ENCODE results near the gene TSPAN2. TPM values are rescaled to one million over a fixed set of nuclear protein-coding genes. Genes with fewer than 3 reads are reported as not detected.
A peak's percentile ranks its signal among the peaks of the same experiment; 100 is the strongest.

Gene TSPAN2
- total RNA-seq, 4 donors from 2014 or later = 53.7 to 85.1 (median 63.8) TPM

DNA sequence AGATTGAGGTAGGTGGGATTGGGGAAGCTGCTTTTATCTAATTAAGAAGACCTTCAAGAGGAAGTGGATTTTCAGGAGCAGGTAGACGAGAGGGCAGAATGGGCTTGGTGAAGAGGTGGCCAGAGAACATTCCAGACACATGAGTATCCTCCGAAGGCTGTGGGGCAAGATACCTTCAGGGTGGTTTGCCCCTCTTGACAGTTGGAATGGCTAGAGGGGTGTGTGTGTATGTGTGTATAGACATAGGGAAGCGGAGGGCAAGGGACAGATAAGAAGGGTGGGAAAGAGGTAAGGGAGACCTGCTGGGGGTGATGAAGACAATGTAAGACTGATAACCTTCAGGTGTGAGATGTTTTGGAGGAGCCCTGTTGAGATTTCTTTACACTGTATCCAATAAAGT, 46.8 kb upstream of the TSPAN2 start:
- TF ChIP-seq EP300 (IDR thresholded peaks at IDR 0.05) (no peak), POLR2A (IDR thresholded peaks at IDR 0.05) (no peak), POLR2AphosphoS5 (IDR thresholded peaks at IDR 0.05) (no peak)
- TF ChIP-seq, protein P1, sequence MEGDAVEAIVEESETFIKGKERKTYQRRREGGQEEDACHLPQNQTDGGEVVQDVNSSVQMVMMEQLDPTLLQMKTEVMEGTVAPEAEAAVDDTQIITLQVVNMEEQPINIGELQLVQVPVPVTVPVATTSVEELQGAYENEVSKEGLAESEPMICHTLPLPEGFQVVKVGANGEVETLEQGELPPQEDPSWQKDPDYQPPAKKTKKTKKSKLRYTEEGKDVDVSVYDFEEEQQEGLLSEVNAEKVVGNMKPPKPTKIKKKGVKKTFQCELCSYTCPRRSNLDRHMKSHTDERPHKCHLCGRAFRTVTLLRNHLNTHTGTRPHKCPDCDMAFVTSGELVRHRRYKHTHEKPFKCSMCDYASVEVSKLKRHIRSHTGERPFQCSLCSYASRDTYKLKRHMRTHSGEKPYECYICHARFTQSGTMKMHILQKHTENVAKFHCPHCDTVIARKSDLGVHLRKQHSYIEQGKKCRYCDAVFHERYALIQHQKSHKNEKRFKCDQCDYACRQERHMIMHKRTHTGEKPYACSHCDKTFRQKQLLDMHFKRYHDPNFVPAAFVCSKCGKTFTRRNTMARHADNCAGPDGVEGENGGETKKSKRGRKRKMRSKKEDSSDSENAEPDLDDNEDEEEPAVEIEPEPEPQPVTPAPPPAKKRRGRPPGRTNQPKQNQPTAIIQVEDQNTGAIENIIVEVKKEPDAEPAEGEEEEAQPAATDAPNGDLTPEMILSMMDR (IDR thresholded peaks at IDR 0.05) = no peak
- ATAC-seq = no peak
- Histone ChIP-seq H3K4me1 (peaks cover 0 to 26% (median 0%) of the 10 kb centered on the region in 3 donors), H3K9me3 (no peaks in the 10 kb centered on the region), H3K4me3 (no peak overlapping the region), H3K27ac (no peak overlapping the region), H3K36me3 (no peaks in the 10 kb centered on the region), H3K27me3 (no peaks in the 10 kb centered on the region)
- 86 to 94% methylated on average over 2 to 3 of the region's 3 CpGs for WGBS, 2 donors (ENCODE audit: low coverage in 1 of 2)

DNA sequence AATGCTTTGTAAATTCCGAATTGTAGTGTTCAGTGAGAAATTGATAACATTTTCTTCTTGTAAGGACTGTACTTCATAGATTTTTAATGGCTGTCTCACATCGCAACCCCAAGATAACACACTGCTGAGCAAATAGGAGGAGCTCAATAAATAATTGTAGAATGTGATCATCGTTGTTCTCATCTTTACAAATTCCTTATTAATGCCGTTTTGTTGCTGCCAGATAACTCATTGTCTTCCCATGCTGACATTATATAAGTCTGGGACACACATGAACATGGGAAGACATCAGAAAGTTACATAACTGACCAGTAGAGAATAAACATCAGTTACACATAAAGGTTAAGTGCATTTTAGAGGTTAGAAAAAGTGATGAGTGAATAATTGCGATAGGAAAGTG, 46.4 kb upstream of the TSPAN2 start:
- H3K27ac ChIP-seq = peak overlapping the region in 1 of 4 donors; percentile 33
- no peaks in the 10 kb centered on the region for H3K36me3 ChIP-seq
- H3K9me3 ChIP-seq = no peaks in the 10 kb centered on the region
- TF ChIP-seq, protein P1 (IDR thresholded peaks at IDR 0.05) = no peak
- TF ChIP-seq POLR2AphosphoS5 (IDR thresholded peaks at IDR 0.05) (no peak), EP300 (IDR thresholded peaks at IDR 0.05) (no peak), POLR2A (IDR thresholded peaks at IDR 0.05) (no peak)
- H3K4me3 ChIP-seq = no peak overlapping the region
- ATAC-seq = no peak
- 75 to 76% methylated on average over 5 of the region's 5 CpGs for WGBS, 2 donors (ENCODE audit: low coverage in 1 of 2)
- H3K4me1 ChIP-seq = peaks cover 0 to 26% (median 0%) of the 10 kb centered on the region in 3 donors
- H3K27me3 ChIP-seq = no peaks in the 10 kb centered on the region

DNA sequence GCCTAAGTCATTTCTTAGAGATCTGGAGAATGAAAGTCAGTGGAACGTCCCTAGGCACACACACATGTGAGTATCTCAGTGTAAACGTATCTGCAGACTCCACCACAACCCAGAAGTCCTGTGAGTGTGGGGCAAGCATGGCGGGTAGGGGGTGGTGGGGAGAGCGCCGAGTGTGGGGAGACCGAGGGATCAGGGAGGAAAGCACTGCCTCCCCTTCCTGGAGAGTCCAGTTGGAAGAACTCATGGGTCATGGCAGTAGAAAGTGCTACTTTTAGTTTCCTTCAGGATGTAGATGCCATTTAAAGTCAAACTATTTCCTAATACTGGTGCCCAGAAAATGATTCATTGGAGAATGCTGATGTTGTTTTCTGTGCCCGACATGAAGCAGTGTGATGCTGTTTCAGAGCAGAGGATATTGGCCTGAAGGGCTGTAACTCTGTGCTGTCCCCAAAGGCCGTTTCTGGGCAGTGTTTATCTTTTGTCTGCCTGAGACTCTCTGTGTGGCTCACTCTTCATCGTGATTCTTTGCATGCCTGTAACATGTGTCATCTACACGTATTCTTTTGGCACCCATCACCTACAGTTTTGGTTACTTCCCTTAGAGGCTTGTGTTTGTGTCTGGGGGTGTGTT, 45.7 kb upstream of the TSPAN2 start:
- WGBS, 2 donors (ENCODE audit: low coverage in 1 of 2) = 19 to 25% methylated on average over 5 to 6 of the region's 10 CpGs
- Histone ChIP-seq H3K4me1 (peaks cover 0 to 26% (median 0%) of the 10 kb centered on the region in 3 donors), H3K27me3 (no peaks in the 10 kb centered on the region), H3K4me3 (no peak overlapping the region), H3K27ac (peak overlapping the region in 3 of 4 donors; percentile 33 to 55 (median 49)), H3K9me3 (no peaks in the 10 kb centered on the region), H3K36me3 (no peaks in the 10 kb centered on the region)
- ATAC-seq = peak; percentile 64
- TF ChIP-seq POLR2AphosphoS5 (IDR thresholded peaks at IDR 0.05) = peak; percentile 85
- TF ChIP-seq EP300 (IDR thresholded peaks at IDR 0.05) = no peak

DNA sequence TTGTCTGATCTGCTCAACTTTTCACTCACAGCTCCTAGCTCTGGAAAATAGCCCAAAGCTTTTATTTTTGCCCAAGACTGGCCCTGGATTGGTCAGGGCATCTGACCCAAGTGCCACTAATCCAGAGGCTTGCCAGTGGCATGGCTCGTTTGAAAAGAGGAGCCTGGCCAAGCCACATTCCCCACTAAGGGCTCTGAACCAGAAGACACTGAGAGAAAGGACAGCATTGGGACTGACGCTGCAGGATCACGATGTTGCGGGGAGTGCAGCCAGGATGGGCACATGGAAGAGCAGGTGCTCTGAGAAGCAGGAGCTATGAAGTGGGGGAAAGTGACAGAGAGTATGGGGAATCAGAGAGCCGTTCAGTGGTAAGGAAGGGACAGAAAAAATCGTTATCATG, 44.9 kb upstream of the TSPAN2 start:
- no peak overlapping the region for H3K4me3 ChIP-seq

DNA sequence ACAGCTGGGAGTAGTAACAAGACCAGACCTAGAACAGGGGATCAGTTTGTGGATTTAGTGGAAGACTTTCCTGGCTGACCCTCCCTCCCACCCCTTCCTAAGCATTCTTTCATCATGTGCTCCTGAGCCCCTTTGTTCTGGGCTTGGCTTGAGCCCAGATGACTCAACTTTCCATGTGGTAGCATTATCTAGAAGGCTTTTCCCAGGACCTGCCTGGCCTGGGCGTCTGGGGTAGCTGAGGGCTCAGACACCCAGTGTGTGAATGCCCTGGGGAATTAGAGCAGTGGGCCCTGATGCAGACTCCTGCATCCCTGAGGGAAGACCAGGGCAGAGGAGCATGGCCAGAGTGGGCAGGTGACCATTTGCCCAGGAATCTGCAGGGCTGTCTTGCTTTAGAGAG, 44.1 kb upstream of the TSPAN2 start:
- Histone ChIP-seq H3K4me3 (no peak overlapping the region), H3K36me3 (no peaks in the 10 kb centered on the region), H3K27ac (no peak overlapping the region), H3K9me3 (no peaks in the 10 kb centered on the region), H3K27me3 (no peaks in the 10 kb centered on the region), H3K4me1 (peaks cover 0 to 17% (median 0%) of the 10 kb centered on the region in 3 donors)
- no CpG with 5 or more reads among the region's 1 CpG for WGBS, 2 donors (ENCODE audit: low coverage in 1 of 2)
- TF ChIP-seq, protein P1 (IDR thresholded peaks at IDR 0.05) = no peak
- TF ChIP-seq POLR2AphosphoS5 (IDR thresholded peaks at IDR 0.05) (no peak), EP300 (IDR thresholded peaks at IDR 0.05) (no peak), POLR2A (IDR thresholded peaks at IDR 0.05) (no peak)
- ATAC-seq = no peak

More for the DNA sequence above, 44.9 kb upstream of the TSPAN2 start:
- no peaks in the 10 kb centered on the region for H3K27me3 ChIP-seq
- TF ChIP-seq, protein P1 (IDR thresholded peaks at IDR 0.05) = no peak
- no peak for TF ChIP-seq EP300 (IDR thresholded peaks at IDR 0.05)
- TF ChIP-seq POLR2A (IDR thresholded peaks at IDR 0.05) = no peak
- no peak for TF ChIP-seq POLR2AphosphoS5 (IDR thresholded peaks at IDR 0.05)
- ATAC-seq = no peak
- peak overlapping the region in 1 of 4 donors; percentile 55 for H3K27ac ChIP-seq
- H3K4me1 ChIP-seq = peaks cover 0 to 24% (median 0%) of the 10 kb centered on the region in 3 donors
- WGBS, 2 donors (ENCODE audit: low coverage in 1 of 2) = 75 to 90% methylated on average over 5 to 6 of the region's 6 CpGs
- no peaks in the 10 kb centered on the region for H3K36me3 ChIP-seq
- H3K9me3 ChIP-seq = no peaks in the 10 kb centered on the region

All from gastroesophageal sphincter (tissue), 4 donors.